K562 (cell line): Measurements from ENCODE around the gene SH2D7. TPM values are rescaled to one million over a fixed set of nuclear protein-coding genes. Genes with fewer than 3 reads are reported as not detected.

Source experiments
- ARID2 ChIP-seq: fragments of 450-650 bp; IDR thresholded peaks from 2 replicates; pipeline ENCODE4 v1.6.1; 2017; ENCODE audit warnings: antibody characterized with exemption, mild to moderate bottlenecking
- E2F1 ChIP-seq: sonication (generic); formaldehyde crosslinking; IDR thresholded peaks from 2 replicates; pipeline ENCODE4 v1.8.1; 2023; ENCODE audit warnings: mild to moderate bottlenecking, missing genetic modification reagents, moderate library complexity
- E2F5 ChIP-seq: sonication (generic); formaldehyde crosslinking; IDR thresholded peaks from 2 replicates; pipeline ENCODE4 v1.8.0; 2022; ENCODE audit warnings: mild to moderate bottlenecking, missing genetic modification reagents
- ESRRB ChIP-seq: fragments of 250-450 bp; sonication (Bioruptor Pico); IDR thresholded peaks from 2 replicates; pipeline ENCODE4 v1.5.0; 2020; ENCODE audit warnings: mild to moderate bottlenecking, moderate library complexity, borderline replicate concordance
- FOXJ3 ChIP-seq: sonication (generic); formaldehyde crosslinking; IDR thresholded peaks from 2 replicates; pipeline ENCODE4 v1.4.0; 2020; ENCODE audit warnings: mild to moderate bottlenecking, missing genetic modification reagents
- HDAC6 ChIP-seq: IDR thresholded peaks from 2 replicates; pipeline ENCODE4 v1.6.1; 2012; ENCODE audit warnings: low read depth, mild to moderate bottlenecking, control low read depth, inconsistent platforms, low read length, moderate library complexity
- KAT7 ChIP-seq: sonication (generic); formaldehyde crosslinking; IDR thresholded peaks from 2 replicates; pipeline ENCODE4 v1.8.0; 2022; ENCODE audit warnings: missing genetic modification reagents, mild to moderate bottlenecking, borderline replicate concordance
- KDM5B ChIP-seq: fragments of 200-600 bp; sonication (generic); IDR thresholded peaks from 2 replicates; pipeline ENCODE4 v1.6.1; 2012; ENCODE audit warnings: low read depth, mild to moderate bottlenecking, moderate library complexity, low read length, control low read depth, inconsistent platforms; ENCODE audit not compliant: insufficient replicate concordance
- KLF10 ChIP-seq: fragments of 250-450 bp; sonication (Bioruptor Pico); IDR thresholded peaks from 2 replicates; pipeline ENCODE4 v1.6.1; 2021; ENCODE audit warnings: matching md5 sums
- MAFG ChIP-seq: fragments of 450-650 bp; conservative IDR thresholded peaks from 2 replicates; pipeline ENCODE4 v1.6.1; 2016; ENCODE audit warnings: missing genetic modification characterization, missing compliant biosample characterization
- MCM5 ChIP-seq: fragments of 450-650 bp; IDR thresholded peaks from 2 replicates; pipeline ENCODE4 v1.6.1; 2016; ENCODE audit warnings: low read depth
- PHB ChIP-seq: fragments of 250-450 bp; sonication (Bioruptor Pico); IDR thresholded peaks from 2 replicates; pipeline ENCODE4 v1.5.0; 2021
- PTBP1 ChIP-seq: fragments of 200-400 bp; formaldehyde crosslinking; IDR thresholded peaks from 2 replicates; pipeline ENCODE4 v1.6.1; 2017; ENCODE audit warnings: low read depth, low read length
- RBFOX2 ChIP-seq: fragments of 200-400 bp; formaldehyde crosslinking; IDR thresholded peaks from 2 replicates; pipeline ENCODE4 v1.6.1; 2017; ENCODE audit warnings: low read depth, mild to moderate bottlenecking, low read length, moderate library complexity
- RNF2 ChIP-seq: sonication (generic); IDR thresholded peaks from 2 replicates; pipeline ENCODE4 v1.6.1; 2016
- SMAD2 ChIP-seq: fragments of 150-350 bp; IDR thresholded peaks from 2 replicates; pipeline ENCODE4 v1.6.1; 2014; ENCODE audit warnings: low read depth, mild to moderate bottlenecking, low read length
- SREBF2 ChIP-seq: sonication (generic); formaldehyde crosslinking; IDR thresholded peaks from 2 replicates; pipeline ENCODE4 v1.4.0; 2020; ENCODE audit warnings: mild to moderate bottlenecking, missing genetic modification reagents
- STAT5A ChIP-seq: IDR thresholded peaks from 2 replicates; pipeline ENCODE4 v1.6.1; 2012; ENCODE audit warnings: low read length, inconsistent platforms, borderline replicate concordance
- ZBTB5 ChIP-seq: fragments of 450-650 bp; IDR thresholded peaks from 2 replicates; pipeline ENCODE4 v1.6.1; 2017; ENCODE audit warnings: antibody characterized with exemption
- ZBTB7A ChIP-seq: IDR thresholded peaks from 2 replicates; pipeline ENCODE4 v1.6.1; 2011; ENCODE audit warnings: low read depth, mild to moderate bottlenecking, low read length, moderate library complexity, borderline replicate concordance; ENCODE audit not compliant: control insufficient read depth
- ZBTB8A ChIP-seq: fragments of 450-650 bp; IDR thresholded peaks from 2 replicates; pipeline ENCODE4 v1.6.1; 2018; ENCODE audit warnings: mild to moderate bottlenecking, moderate library complexity; ENCODE audit not compliant: partially characterized antibody
- ZFP36 ChIP-seq: fragments of 150-350 bp; IDR thresholded peaks from 2 replicates; pipeline ENCODE4 v1.6.1; 2018; ENCODE audit warnings: low read length, low read depth; ENCODE audit not compliant: partially characterized antibody
- ZKSCAN3 ChIP-seq: fragments of 250-450 bp; sonication (Bioruptor Pico); IDR thresholded peaks from 2 replicates; pipeline ENCODE4 v1.4.0; 2020
- ZNF134 ChIP-seq: fragments of 250-450 bp; sonication (Bioruptor Pico); conservative IDR thresholded peaks from 2 replicates; pipeline ENCODE4 v1.4.0; 2020
- ZNF511 ChIP-seq: sonication (generic); formaldehyde crosslinking; IDR thresholded peaks from 2 replicates; pipeline ENCODE4 v1.8.0; 2022; ENCODE audit warnings: mild to moderate bottlenecking, missing genetic modification reagents
- ZNF785 ChIP-seq: fragments of 250-450 bp; sonication (Bioruptor Pico); IDR thresholded peaks from 2 replicates; pipeline ENCODE4 v1.4.0; 2020; ENCODE audit warnings: mild to moderate bottlenecking
- polyA plus RNA-seq, 8 experiments: library from polyadenylated mRNA; depleted of rRNA in 4 of 8; stranded (reverse) in 5 of 8; unstranded in 3 of 8; fragments of >200 nt; fragmentation: Nextera tagmentation in 2 of 8; fragmentation: Illumina TruSeq in 1 of 8; extraction: Ambion mirVana in 2 of 8; extraction: Trizol in 1 of 8; gene quantifications; 2 replicates each; pipeline versions ENCODE4 v1.2.1 to v1.2.3, GENCODE V29; 2011 to 2014; ENCODE audit warnings: inconsistent platforms in 1 of 8, missing spikeins in 1 of 8
- total RNA-seq, 7 experiments: library from RNA; depleted of rRNA in 6 of 7; stranded (reverse); fragments of >200 nt in 6 of 7; fragmentation: Illumina TruSeq in 2 of 7; extraction: Trizol in 2 of 7; gene quantifications; 2 replicates each; pipeline versions ENCODE4 v1.2.1 to v1.2.3, GENCODE V29; 2011 to 2021; ENCODE audit warnings: low replicate concordance in 1 of 7

SH2D7 gene
- total and polyA plus RNA-seq, 9 of the 15 experiments (the other 6 are each of a cell fraction or from before 2014, with no cell fraction given): not detected

GRCh38 chr15:78131295-78132061 is 39.1 kb downstream of the SH2D7 start, which contains the start of gene CIB2 (continued):
- TF ChIP-seq ZBTB8A: no peak
- TF ChIP-seq ZKSCAN3 (CRISPR knock-in tag): no peak
- no peak for TF ChIP-seq KDM5B
- TF ChIP-seq ZBTB5: no peak
- no peak for TF ChIP-seq ZNF511 (CRISPR knock-in tag)
- no peak for TF ChIP-seq FOXJ3 (CRISPR knock-in tag)
- peak; percentile 84 for TF ChIP-seq RBFOX2
- no peak for TF ChIP-seq ESRRB (CRISPR knock-in tag)
- 0 out of 2 replicates have a peak, but pooled peaks have one; percentile 25 for TF ChIP-seq E2F5
- no peak for TF ChIP-seq SREBF2 (CRISPR knock-in tag)
- TF ChIP-seq PHB (CRISPR knock-in tag): no peak
- TF ChIP-seq RNF2: no peak
- TF ChIP-seq SMAD2: no peak
- no peak for TF ChIP-seq ZNF785 (CRISPR knock-in tag)
- TF ChIP-seq KLF10 (CRISPR knock-in tag): no peak
- no peak for TF ChIP-seq ARID2
- no peak for TF ChIP-seq E2F1 (CRISPR knock-in tag)
- TF ChIP-seq MCM5: no peak
- TF ChIP-seq ZBTB7A: peak; percentile 100
- 0 out of 2 replicates have a peak, but pooled peaks have one; percentile 8 for TF ChIP-seq ZNF134 (CRISPR knock-in tag)
- no peak for TF ChIP-seq ZFP36
- TF ChIP-seq PTBP1: no peak
- TF ChIP-seq KAT7: peak; percentile 89
- no peak for TF ChIP-seq STAT5A
- TF ChIP-seq MAFG (tag): no peak
- TF ChIP-seq HDAC6: no peak
